GM12878 (cell line): Measurements from ENCODE around the gene CAMTA1. TPM values are rescaled to one million over a fixed set of nuclear protein-coding genes. Genes with fewer than 3 reads are reported as not detected.

Experiments used
- ATAC-seq: fragments of 200-7000 bp; cut with Tn5 transposase; 3 replicates; pipeline ENCODE4 v1.9.1; 2020; ENCODE audit warnings: mild to moderate bottlenecking, moderate library complexity
- BruUV-seq: library from RNA; stranded (reverse); fragments of 400-500 nt; replicated peaks from 2 replicates; lab custom pipeline; 2021; lab: Mats Ljungman, UMichigan
- CTCF ChIA-PET: fragments of 300-600 bp; sonication (Branson Sonifier 250); formaldehyde crosslinking; extraction: SDS; loops from one replicate; lab custom pipeline; 2021; ENCODE audit warnings: inconsistent platforms; lab: Yijun Ruan, JAX
- POLR2A ChIA-PET: fragments of 350-600 bp; formaldehyde crosslinking; extraction: SDS; loops from one replicate; lab custom pipeline; 2021; ENCODE audit warnings: inconsistent platforms; lab: Charles Lee
- RAD21 ChIA-PET: fragments of 300-600 bp; sonication (Branson Sonifier 250); formaldehyde crosslinking; loops from one replicate; lab custom pipeline; 2023; ENCODE audit warnings: antibody characterized with exemption; ENCODE audit not compliant: unreplicated experiment; lab: Charles Lee
- SMC1A ChIA-PET: fragments of 300-600 bp; sonication (Branson Sonifier 250); formaldehyde crosslinking; loops from one replicate; lab custom pipeline; 2023; ENCODE audit not compliant: unreplicated experiment, uncharacterized antibody; lab: Charles Lee
- DNase-seq: peaks from one replicate; pipeline ENCODE4 v3.0.0-alpha.2; 2011; ENCODE audit warnings: low read depth, low spot score
- FAIRE-seq: peaks from 3 replicates; lab custom pipeline; 2011; peaks lifted over from hg19 to GRCh38; lab: Jason Lieb, UNC
- H2AFZ ChIP-seq: 2 replicates; pipeline ENCODE4 v1.6.0; 2011; ENCODE audit warnings: low read depth, low read length, control low read depth; ENCODE audit not compliant: control insufficient read depth
- H3K27ac ChIP-seq: 2 replicates; pipeline ENCODE4 v1.5.1; 2011; ENCODE audit warnings: control low read depth; ENCODE audit not compliant: control insufficient read depth, insufficient read depth
- H3K27me3 ChIP-seq, 2 experiments: replicated peaks in 1 of 2; 2 replicates each; pipeline versions ENCODE4 v1.6.0 to v1.6.1; 2011; ENCODE audit warnings: low read length in 1 of 2; ENCODE audit not compliant: control insufficient read depth in 2 of 2, insufficient read depth in 2 of 2
- H3K36me3 ChIP-seq, 2 experiments: 2 replicates each; pipeline ENCODE4 v1.5.1; 2011; ENCODE audit warnings: low read length in 1 of 2; ENCODE audit not compliant: control insufficient read depth in 2 of 2, insufficient read depth in 2 of 2
- H3K4me1 ChIP-seq: 2 replicates; pipeline ENCODE4 v1.6.1; 2011; ENCODE audit warnings: mild to moderate bottlenecking, low read length, moderate library complexity, mixed read lengths; ENCODE audit not compliant: control insufficient read depth, insufficient read depth
- H3K4me2 ChIP-seq: 2 replicates; pipeline ENCODE4 v1.6.0; 2011; ENCODE audit warnings: control low read depth; ENCODE audit not compliant: control insufficient read depth, insufficient read depth
- H3K4me3 ChIP-seq: fragments of 200-600 bp; sonication (generic); 2 replicates; pipeline ENCODE4 v1.5.1; 2016
- H3K79me2 ChIP-seq: 2 replicates; pipeline ENCODE4 v1.6.0; 2011; ENCODE audit warnings: low read length; ENCODE audit not compliant: control insufficient read depth, insufficient read depth
- H3K9ac ChIP-seq: 2 replicates; pipeline ENCODE4 v1.8.0; 2011; ENCODE audit warnings: low read length, control low read depth, mixed read lengths; ENCODE audit not compliant: control insufficient read depth, insufficient read depth
- H3K9me3 ChIP-seq: replicated peaks from 3 replicates; pipeline ENCODE4 v1.5.1; 2011; ENCODE audit warnings: mild to moderate bottlenecking, low read length; ENCODE audit not compliant: control insufficient read depth, insufficient read depth
- H4K20me1 ChIP-seq: 2 replicates; pipeline ENCODE4 v1.6.0; 2011; ENCODE audit not compliant: control insufficient read depth, insufficient read depth
- BACH1 ChIP-seq: fragments of 450-650 bp; IDR thresholded peaks from 2 replicates; pipeline ENCODE4 v1.6.1; 2017; ENCODE audit warnings: mild to moderate bottlenecking, borderline replicate concordance
- KAT2A ChIP-seq: conservative IDR thresholded peaks from 2 replicates; pipeline ENCODE4 v1.6.1; 2011; ENCODE audit warnings: low read depth, low read length; ENCODE audit not compliant: control insufficient read depth
- NFIC ChIP-seq: IDR thresholded peaks from 2 replicates; pipeline ENCODE4 v1.6.1; 2012; ENCODE audit warnings: low read depth, mild to moderate bottlenecking, inconsistent platforms, low read length, moderate library complexity
- REST ChIP-seq: IDR thresholded peaks from 2 replicates; pipeline ENCODE4 v1.6.1; 2012; ENCODE audit warnings: mild to moderate bottlenecking, low read depth, low read length
- SIN3A ChIP-seq: IDR thresholded peaks from 2 replicates; pipeline ENCODE4 v1.6.1; 2012; ENCODE audit warnings: low read depth, low read length, improper control_type of control experiment
- YY1 ChIP-seq: IDR thresholded peaks from 2 replicates; pipeline ENCODE4 v1.6.1; 2011; ENCODE audit warnings: low read depth, mild to moderate bottlenecking, low read length
- WGBS: methylation state at CpG from one replicate; pipeline ENCODE4 v1.1.6; 2016; ENCODE audit warnings: low lambda C conversion rate; ENCODE audit not compliant: insufficient replicate concordance, insufficient coverage; ENCODE audit errors: missing lambda C conversion rate; 5-methylcytosine and 5-hydroxymethylcytosine counted together
- in situ Hi-C: fragments of 300-500 bp; cut with MboI; formaldehyde crosslinking; loops from 9 replicates; pipeline ENCODE4 v1.14.3; 2018; ENCODE audit warnings: mixed read lengths
- intact Hi-C: fragments of 100-400 bp; cut with micrococcal nuclease; formaldehyde crosslinking; loops from one replicate; pipeline ENCODE4 v1.14.2; 2022; ENCODE audit not compliant: unreplicated experiment
- polyA plus RNA-seq, 11 experiments: library from polyadenylated mRNA; depleted of rRNA in 4 of 11; unstranded in 6 of 11; stranded (reverse) in 5 of 11; fragments of >200 nt; fragmentation: Nextera tagmentation in 4 of 11; fragmentation: Illumina TruSeq in 1 of 11; extraction: Ambion mirVana in 4 of 11; extraction: Trizol in 1 of 11; gene quantifications; 1 replicate in 1 of 11; 2 replicates in 10 of 11; pipeline versions ENCODE4 v1.2.1 to v1.2.3, GENCODE V29; 2011 to 2016; ENCODE audit warnings: inconsistent platforms in 2 of 11, missing spikeins in 2 of 11, low read depth in 1 of 11
- total RNA-seq, 4 experiments: library from RNA; depleted of rRNA in 3 of 4; stranded (reverse); fragments of >200 nt in 3 of 4; fragmentation: Illumina TruSeq in 1 of 4; extraction: Trizol in 1 of 4; gene quantifications; 2 replicates each; pipeline versions ENCODE4 v1.2.1 to v1.2.3, GENCODE V29; 2013 to 2021
- TF ChIP-seq, protein P1 (sequence below): fragments of 450-650 bp; formaldehyde crosslinking; IDR thresholded peaks from 2 replicates; pipeline ENCODE4 v1.4.0; 2022; ENCODE audit warnings: mild to moderate bottlenecking, moderate library complexity

The CAMTA1 gene
- total and polyA plus RNA-seq, 10 of the 15 experiments (the other 5 are each of a cell fraction or from before 2014, with no cell fraction given): 37.7 to 148 (median 76.4) TPM

DNA sequence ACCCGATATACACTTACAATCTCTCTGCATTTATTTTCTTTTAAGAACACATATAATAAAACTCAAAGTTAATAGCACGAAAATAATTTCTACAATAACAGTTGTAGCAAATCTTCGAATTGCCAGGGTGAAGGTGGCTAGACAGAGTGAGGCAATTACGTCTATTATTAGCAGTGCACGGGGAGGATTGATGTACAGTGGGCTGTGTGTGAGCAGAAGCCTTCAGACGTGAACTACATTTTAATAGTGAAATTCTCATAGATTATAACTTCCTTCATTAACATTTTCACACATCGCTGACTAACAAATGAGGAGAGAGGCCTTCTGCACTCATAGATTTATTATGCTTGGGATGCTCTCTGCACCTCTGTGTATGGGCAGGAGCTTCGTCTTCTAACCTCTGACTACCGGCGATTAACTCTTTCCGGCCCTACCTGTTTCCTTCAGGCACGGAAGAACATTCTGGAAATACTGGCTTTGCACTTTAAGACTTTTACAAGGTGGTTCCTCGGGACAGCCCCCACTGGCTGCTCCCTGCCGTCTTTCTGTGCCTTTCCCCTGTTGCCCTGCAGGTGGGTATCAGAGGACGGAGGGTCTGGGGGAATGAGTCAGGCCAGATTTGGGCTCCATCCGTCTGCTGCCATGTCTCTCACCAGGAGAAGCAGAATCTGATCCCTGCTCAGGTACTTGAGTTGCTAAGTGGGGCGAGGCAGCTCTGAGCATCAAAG, 200.5 kb downstream of the CAMTA1 start:
- 26% methylated on average over 17 of the region's 17 CpGs for WGBS
- Histone ChIP-seq H3K4me2 (no peak overlapping the region), H3K4me3 (no peak overlapping the region), H4K20me1 (no peaks in the 10 kb centered on the region), H2AFZ (no peak overlapping the region), H3K4me1 (no peaks in the 10 kb centered on the region), H3K9me3 (no peaks in the 10 kb centered on the region), H3K9ac (no peak overlapping the region), H3K36me3 (no peaks in the 10 kb centered on the region), H3K27me3 (no peaks in the 10 kb centered on the region; a peak in 1 of 4 replicates), H3K27ac (no peak overlapping the region), H3K79me2 (no peaks in the 10 kb centered on the region)
- no peak for DNase-seq
- in situ Hi-C loops: no loop called here
- FAIRE-seq: no peak
- ChIA-PET CTCF (no interaction called here), POLR2A (no interaction called here), RAD21 (no interaction called here), SMC1A (no interaction called here)
- intact Hi-C loops: no loop called here
- no TSS peak for BruUV-seq
- ATAC-seq: no peak
- TF ChIP-seq YY1 (no peak), SIN3A (no peak), REST (no peak), BACH1 (no peak), KAT2A (no peak), NFIC (no peak)
- TF ChIP-seq, protein P1, sequence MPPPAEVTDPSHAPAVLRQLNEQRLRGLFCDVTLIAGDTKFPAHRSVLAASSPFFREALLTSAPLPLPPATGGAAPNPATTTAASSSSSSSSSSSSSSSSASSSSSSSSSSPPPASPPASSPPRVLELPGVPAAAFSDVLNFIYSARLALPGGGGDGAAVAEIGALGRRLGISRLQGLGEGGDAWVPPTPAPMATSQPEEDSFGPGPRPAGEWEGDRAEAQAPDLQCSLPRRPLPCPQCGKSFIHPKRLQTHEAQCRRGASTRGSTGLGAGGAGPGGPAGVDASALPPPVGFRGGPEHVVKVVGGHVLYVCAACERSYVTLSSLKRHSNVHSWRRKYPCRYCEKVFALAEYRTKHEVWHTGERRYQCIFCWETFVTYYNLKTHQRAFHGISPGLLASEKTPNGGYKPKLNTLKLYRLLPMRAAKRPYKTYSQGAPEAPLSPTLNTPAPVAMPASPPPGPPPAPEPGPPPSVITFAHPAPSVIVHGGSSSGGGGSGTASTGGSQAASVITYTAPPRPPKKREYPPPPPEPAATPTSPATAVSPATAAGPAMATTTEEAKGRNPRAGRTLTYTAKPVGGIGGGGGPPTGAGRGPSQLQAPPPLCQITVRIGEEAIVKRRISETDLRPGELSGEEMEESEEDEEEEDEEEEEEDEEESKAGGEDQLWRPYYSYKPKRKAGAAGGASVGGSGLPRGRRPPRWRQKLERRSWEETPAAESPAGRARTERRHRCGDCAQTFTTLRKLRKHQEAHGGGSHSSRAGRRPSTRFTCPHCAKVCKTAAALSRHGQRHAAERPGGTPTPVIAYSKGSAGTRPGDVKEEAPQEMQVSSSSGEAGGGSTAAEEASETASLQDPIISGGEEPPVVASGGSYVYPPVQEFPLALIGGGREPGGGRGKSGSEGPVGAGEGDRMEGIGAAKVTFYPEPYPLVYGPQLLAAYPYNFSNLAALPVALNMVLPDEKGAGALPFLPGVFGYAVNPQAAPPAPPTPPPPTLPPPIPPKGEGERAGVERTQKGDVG: no peak
